Measurements from ENCODE around the gene SH3PXD2A.

Gene SH3PXD2A

GRCh38 chr10:103572347-103573204, 282.8 kb downstream of the SH3PXD2A start:
- no peak for DNase-seq

GRCh38 chr10:103571656-103571975, 283.8 kb downstream of the SH3PXD2A start:
- DNase-seq: no peak

- no peak for DNase-seq
Observed at GRCh38 chr10:103570844-103571655, 284.3 kb downstream of the SH3PXD2A start.

DNA sequence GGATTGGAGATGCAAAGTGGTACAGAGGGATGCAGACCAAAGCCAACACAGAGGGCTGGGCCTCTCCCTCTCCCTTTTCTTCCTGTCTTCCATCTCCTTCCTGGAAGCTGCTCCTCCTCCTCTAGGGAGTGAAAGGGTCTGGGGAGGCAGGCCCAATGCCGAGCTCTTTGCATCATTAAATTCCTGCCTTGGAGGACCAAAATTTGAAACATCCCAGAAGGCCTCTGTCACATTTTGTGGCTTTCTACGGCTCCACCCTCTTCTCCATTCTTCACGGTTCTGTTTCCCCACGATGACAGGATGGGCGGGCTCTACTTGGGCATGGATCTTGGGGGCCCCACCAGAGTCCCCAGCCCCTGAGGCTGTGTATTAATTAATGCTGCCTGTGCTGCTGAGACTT, 285.5 kb downstream of the SH3PXD2A start:
- no peak for DNase-seq

DNA sequence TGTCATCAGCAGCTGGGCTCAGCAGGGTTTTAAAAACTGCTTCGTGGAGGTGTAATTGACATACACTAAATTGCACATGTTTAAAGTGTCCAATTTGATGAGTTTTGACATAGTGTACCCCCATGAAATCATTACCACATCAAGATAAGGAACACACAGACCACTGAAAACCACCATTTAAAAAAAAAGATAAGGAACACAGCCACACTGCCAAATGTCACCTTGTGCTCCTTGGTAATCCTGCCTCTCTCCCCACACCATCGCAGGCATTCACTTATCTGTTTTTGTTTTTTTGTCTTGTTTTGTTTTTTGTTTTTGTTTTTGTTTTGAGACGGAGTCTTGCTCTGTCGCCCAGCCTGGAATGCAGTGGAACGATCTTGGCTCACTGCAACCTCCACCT, 286.9 kb downstream of the SH3PXD2A start:
- DNase-seq: no peak

DNA sequence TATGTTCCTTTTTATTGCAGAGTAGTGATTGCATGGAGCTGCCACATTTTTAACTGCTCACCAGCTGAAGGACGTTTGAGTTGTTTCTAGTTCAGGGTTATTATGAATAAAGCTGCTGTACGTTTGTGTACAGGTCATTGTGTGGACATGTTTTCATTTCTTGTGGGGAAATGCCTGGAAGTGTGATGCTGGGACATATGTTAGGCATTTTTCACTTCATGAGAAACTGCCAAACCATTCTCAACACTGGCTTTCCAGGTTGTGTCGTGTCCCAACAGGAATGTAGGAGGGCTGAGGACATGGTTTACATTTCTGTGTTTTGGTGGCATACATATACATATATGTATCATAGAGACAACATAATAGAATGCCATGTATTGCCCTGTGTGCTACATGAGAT, 288.8 kb downstream of the SH3PXD2A start:
- no peak for DNase-seq

- peak; percentile 30 for DNase-seq
Observed at GRCh38 chr10:103564776-103565520, 290.4 kb downstream of the SH3PXD2A start.

- DNase-seq: no peak
Observed at GRCh38 chr10:103564116-103564501, 291.3 kb downstream of the SH3PXD2A start.

- no peak for DNase-seq
Observed at GRCh38 chr10:103563231-103564115, 291.9 kb downstream of the SH3PXD2A start.

DNA sequence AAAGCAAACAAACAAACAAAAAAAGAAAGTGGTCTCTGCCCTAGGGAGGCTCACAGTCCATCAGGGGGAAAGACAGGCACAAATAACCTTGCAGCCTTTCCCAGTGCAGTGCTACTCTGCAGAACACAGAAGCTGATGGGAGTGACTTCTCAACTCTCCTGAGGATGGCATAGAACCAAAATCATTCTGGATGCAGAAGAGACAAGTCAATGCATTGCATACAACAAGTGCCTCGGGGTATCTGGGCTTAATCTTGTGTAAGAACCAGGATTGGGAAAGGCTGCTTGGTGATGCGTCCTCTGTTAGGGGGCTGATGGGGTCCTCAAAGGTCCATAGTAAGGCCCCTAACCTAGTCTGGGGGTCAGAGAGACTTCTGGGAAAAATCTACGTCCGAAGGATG, 293.0 kb downstream of the SH3PXD2A start:
- DNase-seq: no peak

DNA sequence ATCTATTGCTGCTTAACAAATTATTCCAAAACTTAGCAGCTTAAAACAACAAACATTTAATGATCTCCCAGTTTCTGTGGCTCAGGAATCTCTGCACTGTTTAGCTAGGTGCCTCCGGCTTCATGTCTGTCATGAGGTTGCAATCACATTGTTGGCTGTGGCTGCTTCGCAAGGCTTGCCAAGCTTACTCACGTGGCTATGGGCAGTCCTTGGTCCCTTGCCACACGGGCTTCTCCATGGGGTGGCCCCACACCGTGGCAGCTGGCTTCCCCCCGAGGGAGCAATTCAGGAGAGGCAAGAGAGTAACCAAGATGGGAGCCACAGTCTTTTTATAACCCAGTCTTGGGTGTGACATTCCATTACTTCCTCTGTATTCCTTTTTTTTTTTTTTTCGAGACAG, 294.5 kb downstream of the SH3PXD2A start:
- no peak for DNase-seq

GRCh38 chr10:103559776-103560175, 295.6 kb downstream of the SH3PXD2A start:
- no peak for DNase-seq

DNA sequence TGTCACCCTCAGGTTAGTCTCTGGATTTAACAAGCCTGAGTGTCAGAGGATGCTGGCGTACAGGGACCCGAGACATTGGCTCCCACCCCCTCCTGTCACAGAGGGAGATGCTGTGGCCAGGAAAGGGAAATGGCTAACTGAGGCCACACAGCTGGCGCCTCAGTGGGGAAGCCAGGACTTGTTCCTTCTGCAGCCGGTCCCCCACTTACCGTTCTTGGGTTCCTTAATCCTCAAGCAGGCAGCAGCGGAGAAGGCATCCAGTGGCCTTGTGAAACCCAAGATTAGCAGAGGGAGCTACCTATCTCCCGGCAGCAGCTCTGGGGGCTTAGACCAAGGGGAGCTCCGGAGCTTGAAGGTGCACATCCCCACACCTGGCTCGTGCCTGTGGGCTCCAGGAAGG, 296.5 kb downstream of the SH3PXD2A start:
- DNase-seq: no peak

DNA sequence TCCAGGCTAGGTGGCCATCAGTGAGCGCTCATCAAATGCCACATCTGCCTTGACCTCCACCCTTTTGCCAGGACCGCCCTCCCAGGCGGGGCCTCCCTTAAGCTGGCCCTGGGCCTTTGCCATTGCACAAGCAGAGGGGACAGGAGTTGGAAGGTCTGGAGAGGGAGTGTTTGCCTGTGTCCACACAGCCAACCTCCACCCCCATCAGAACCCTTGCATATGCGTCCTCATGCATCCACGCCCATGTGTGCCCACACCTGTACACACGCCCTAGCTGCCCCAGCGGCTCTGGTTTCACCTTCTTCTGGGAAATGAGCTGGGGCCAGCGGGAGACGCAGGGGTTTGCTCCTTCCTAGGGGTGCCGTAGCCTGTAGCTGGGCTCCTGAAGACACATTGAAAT, 297.9 kb downstream of the SH3PXD2A start:
- no peak for DNase-seq

- no peak for DNase-seq
Observed at GRCh38 chr10:103556383-103557007, 298.9 kb downstream of the SH3PXD2A start.

DNA sequence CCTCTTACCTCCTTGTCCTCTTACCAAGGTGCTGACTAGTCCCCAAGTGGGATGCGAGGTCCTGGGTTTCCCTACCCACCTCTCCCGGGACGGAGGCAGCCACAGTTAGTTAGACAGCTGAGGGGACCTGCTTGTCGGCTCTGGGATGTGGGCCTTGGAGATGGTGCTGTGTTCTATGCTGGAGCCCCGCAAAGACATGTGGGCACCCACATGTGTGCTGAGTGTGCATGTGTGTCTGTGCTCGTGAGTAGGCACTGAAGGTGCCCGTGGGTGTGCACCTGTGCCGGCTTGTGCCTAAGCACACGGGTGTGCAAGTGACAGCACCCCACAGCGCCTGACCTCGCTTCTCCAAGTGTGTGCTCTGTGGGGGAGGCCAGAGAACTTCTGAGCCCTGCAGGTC, 299.7 kb downstream of the SH3PXD2A start:
- DNase-seq: no peak

DNA sequence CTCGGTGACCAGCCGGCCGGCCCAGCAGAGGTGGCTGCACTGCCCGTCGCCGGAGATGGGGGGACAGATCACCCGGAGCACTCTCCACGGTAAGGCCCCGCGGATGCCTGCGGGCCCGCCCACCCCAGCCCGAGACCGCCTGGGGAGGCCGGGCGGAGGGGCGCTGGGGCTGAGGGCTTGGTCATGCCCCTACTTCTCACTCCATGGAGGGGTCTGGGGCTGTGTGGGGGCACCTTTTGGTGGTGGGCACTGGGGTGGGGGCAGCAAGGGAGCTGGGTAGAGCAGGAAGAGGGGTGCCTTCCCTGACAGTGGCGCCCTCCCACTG, 300.1 kb downstream of the SH3PXD2A start:
- DNase-seq: no peak

DNA sequence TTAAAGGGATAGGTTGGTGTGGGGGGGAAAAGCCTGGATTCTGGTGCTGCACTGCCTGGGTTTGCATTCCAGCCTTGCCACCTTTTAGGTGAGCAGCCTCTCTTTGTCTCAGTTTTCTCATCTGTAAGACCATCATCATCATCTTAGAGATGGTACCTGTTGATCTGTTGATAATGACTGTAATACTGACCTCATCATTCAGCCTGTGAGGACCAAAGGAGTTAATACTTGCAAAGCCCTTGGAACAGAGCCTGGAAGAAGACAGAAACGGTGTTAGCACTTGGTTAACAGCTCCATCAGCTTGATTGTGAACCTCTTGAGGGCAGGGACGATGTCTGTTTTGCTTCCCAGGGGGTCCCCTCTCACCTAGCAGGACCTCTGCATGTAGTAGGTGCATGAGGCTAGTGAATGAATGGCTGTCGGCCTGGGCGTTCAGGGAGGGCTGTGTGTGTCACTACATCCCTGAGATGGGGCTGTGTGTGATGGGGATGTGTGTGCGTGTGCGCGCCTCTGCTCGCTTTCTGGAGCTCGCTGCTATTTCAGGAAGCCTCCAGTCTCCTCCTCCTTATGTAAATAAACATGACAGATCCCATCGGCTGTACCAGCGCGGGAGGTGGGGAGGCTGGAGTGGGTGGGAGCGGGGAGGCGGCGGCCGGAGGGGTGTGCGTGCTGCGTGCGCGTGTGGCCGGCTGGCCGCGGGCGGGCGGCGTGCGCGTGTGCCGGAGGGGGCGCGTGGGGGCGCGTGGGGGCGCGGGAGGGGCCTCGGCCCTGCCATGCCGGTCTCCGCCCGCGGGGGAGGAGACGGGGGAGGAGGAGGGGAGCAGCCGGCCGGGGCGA, 300.7 kb downstream of the SH3PXD2A start:
- DNase-seq: no peak

DNA sequence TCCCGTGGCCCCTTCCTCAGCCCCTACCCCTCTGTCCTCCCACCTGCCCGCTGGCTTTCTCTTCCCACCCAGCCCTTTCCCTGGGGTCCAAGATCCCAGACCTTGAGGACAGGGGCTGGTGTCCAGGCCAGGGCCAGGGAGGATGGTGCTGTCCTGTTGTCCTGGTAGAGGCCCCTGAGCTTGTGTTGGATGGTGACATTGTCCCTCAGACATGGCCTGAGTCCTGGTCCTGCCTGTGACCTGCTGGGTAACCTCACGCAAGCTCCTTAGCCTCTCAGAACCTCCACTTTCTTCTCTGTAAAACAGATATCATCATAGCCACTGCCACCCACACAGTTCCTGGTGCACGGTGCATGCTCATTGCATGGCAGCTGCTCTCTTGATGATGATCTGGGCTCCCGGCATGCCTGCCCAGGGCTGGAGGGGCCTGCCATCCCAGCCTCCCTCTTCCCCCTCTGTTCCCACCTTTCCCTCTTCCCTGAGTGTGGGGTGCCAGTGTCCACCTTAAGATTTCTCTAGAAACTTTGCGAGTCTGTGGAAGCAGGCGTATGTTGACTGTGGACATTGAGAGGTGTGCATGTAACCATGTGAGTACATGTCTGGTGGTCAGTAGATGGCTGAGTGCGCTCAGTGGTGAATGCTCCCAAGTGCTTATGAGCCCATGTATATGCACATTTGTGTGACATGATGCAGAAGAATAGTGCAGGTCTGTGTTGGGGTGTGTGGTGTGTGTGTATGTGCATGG, 301.5 kb downstream of the SH3PXD2A start:
- DNase-seq: no peak
